HCT116 (cell line): Measurements from ENCODE around the gene SEC31A.

Experiments used
- ATF3 ChIP-seq: IDR thresholded peaks from 2 replicates; pipeline ENCODE4 v1.6.1; 2012
- CTCF ChIP-seq, 3 experiments: fragments of 200-600 bp in 1 of 3; sonication (generic) in 1 of 3; IDR thresholded peaks in 2 of 3; conservative IDR thresholded peaks in 1 of 3; 2 replicates each; pipeline ENCODE4 v1.5.1; 2012 to 2017; ENCODE audit warnings: low read depth in 2 of 3, low read length in 2 of 3, antibody characterized with exemption in 1 of 3, borderline replicate concordance in 1 of 3, control low read depth in 1 of 3, mild to moderate bottlenecking in 1 of 3, mixed read lengths in 1 of 3, mixed run types in 1 of 3, moderate library complexity in 1 of 3; ENCODE audit not compliant: insufficient read depth in 1 of 3
- EGR1 ChIP-seq: IDR thresholded peaks from 2 replicates; pipeline ENCODE4 v1.6.1; 2012; ENCODE audit warnings: low read depth
- EZH2 ChIP-seq: fragments of 200-600 bp; sonication (generic); IDR thresholded peaks from 2 replicates; pipeline ENCODE4 v1.6.1; 2017; ENCODE audit warnings: antibody characterized with exemption, mixed run types
- EZH2phosphoT487 ChIP-seq: fragments of 200-600 bp; IDR thresholded peaks from 2 replicates; pipeline ENCODE4 v1.6.1; 2018; ENCODE audit warnings: antibody characterized with exemption, borderline replicate concordance
- POLR2A ChIP-seq: IDR thresholded peaks from 2 replicates; pipeline ENCODE4 v1.7.0; 2011; ENCODE audit warnings: borderline replicate concordance; ENCODE audit not compliant: insufficient read depth, insufficient read length; ENCODE audit errors: extremely low read depth
- POLR2AphosphoS5 ChIP-seq: IDR thresholded peaks from 2 replicates; pipeline ENCODE4 v1.6.1; 2011; ENCODE audit warnings: mild to moderate bottlenecking, low read depth, low read length, moderate library complexity
- RAD21 ChIP-seq: IDR thresholded peaks from 2 replicates; pipeline ENCODE4 v1.6.1; 2012; ENCODE audit warnings: low read depth, mild to moderate bottlenecking
- SP1 ChIP-seq: IDR thresholded peaks from 2 replicates; pipeline ENCODE4 v1.6.1; 2012; ENCODE audit warnings: low read depth
- TCF7L2 ChIP-seq: IDR thresholded peaks from 2 replicates; pipeline ENCODE4 v1.7.0; 2011; ENCODE audit warnings: borderline replicate concordance, inconsistent platforms; ENCODE audit not compliant: insufficient read depth, insufficient read length; ENCODE audit errors: extremely low read depth
- ZBTB33 ChIP-seq: IDR thresholded peaks from 2 replicates; pipeline ENCODE4 v1.6.1; 2011; ENCODE audit warnings: mild to moderate bottlenecking, low read length, moderate library complexity; ENCODE audit not compliant: insufficient replicate concordance; ENCODE audit errors: extremely low read depth
- ZNF274 ChIP-seq: fragments of 200-500 bp; sonication (Bioruptor generic); IDR thresholded peaks from 2 replicates; pipeline ENCODE4 v1.6.1; 2014; ENCODE audit warnings: mild to moderate bottlenecking, low read depth, low read length, inconsistent platforms

- no peak for TF ChIP-seq TCF7L2
- no peak for TF ChIP-seq CTCF (IDR thresholded peaks at IDR 0.05 in 2 of 3, conservative IDR thresholded peaks at IDR 0.05 in 1 of 3; ENCODE audit: borderline replicate concordance in 1 of 3, insufficient read depth in 1 of 3, low read depth in 2 of 3, low read length in 2 of 3)
- no peak for TF ChIP-seq POLR2AphosphoS5
- TF ChIP-seq ZBTB33: no peak
- TF ChIP-seq EZH2: no peak
- TF ChIP-seq POLR2A: no peak
- no peak for TF ChIP-seq EGR1
- no peak for TF ChIP-seq RAD21
- no peak for TF ChIP-seq EZH2phosphoT487
- no peak for TF ChIP-seq ATF3
- no peak for TF ChIP-seq ZNF274
- no peak for TF ChIP-seq SP1
These were observed 42.2 kb downstream of the SEC31A start for GRCh38 chr4:82848706-82849105.
